Fibroblast of skin of abdomen (primary cell): ENCODE measurements around the gene ATAD2B.

Experiments
- DNase-seq: peaks from one replicate; pipeline ENCODE4 v3.0.0-alpha.2; 2013

The ATAD2B gene

DNA sequence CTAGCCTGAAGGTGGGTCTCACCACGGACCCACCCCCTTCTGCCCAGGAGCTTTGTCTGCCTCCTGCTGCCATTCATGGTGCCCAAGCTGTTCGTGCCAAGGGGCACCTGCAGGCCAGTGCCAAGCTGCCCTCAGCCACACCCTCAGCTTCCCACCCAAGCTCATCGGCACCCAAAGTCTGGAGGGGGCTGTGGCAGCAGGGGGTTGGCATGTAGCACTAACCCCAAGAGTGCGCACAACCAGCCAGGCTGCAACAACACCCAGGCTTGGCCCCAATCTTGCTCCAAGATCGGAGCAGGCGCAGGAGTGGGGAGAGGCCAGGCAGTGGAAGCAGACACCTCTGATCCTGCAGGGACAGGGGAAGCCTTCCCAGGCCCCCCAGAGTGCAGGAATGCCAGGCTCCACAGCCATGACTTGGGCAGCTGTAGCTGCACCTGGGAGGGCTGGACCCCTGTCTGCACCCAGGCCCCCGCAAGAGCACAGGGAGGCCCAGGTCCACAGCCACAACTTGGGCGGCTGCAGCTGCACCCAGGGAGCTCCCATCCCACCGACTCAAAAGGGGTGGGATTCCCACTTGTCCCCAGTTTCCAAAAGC, 89.9 kb downstream of the ATAD2B start:
- no peak for DNase-seq

DNA sequence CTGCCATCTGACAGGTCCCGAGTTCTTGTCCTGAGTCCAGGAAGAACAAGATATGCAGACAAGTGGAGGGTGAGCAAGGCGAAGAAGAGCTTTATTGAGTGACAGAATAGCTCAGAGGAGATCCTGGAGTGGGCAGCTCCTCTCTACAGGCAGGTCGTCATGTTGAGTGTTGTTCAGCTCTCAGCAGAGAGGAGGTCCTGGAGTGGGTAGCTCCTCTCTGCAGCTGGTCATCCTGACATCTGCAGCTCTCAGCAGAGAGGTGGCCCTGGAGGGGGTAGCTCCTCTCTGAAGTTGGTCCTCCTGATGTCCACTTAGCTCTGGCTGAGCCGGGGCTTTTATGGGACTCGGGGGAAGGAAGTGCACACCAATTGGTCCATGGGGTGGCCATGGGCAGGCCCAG, 90.4 kb downstream of the ATAD2B start:
- DNase-seq = no peak

DNA sequence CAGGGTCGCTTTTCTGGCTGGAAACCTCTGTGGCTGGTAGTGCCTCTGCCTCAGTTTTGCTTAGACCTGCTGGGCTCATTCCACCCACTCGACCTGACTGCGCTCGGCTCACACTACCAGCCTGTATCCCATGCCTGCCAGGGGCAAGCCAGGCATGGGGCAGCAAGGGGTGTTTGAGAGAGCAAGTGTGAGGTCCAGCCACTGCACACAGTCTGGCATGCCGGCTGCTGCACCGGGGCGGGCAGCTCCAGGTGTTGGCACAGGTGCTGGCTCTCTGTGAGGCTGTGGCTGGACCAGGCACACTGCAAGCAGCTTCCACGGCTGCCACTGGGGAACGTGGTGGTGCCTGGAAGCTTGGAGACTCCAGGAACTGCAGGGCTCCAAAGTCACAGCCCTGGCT, 90.9 kb downstream of the ATAD2B start:
- no peak for DNase-seq

DNA sequence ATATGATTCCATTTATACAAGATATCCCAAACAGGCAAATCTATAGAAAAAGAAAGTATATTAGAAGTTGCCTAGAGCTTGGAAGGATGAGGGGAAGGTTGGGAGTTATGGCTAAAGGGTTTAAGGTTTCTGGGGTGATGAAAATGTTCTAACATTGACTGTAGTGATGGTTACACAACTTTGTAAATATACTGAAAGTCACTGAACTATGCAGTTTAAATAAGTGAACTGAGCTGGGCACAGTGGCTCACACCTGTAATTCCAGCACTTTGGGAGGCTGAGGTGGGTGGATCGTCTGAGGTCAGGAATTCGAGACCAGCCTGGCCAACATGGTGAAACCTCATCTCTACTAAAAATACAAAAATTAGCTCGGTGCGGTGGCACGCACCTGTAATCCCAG, 91.5 kb downstream of the ATAD2B start:
- no peak for DNase-seq

DNA sequence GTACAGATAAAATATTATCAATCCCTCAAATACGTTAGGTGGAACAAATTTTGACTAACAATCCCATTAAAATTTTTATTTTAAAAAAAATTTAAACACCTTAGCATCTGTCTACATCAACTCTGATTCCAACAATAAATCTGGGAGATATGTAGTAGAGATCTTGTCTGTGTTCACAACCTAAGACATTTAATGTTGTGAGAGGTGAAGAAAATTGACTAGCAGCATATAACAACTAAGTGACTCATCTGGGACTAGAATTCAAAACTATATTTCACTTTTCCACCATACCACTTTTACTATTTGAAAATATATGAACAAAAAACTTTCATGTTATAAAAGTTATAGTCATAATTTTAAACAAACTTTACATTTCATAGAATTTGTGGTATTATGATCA, 97.9 kb downstream of the ATAD2B start:
- peak; percentile 5 for DNase-seq

DNA sequence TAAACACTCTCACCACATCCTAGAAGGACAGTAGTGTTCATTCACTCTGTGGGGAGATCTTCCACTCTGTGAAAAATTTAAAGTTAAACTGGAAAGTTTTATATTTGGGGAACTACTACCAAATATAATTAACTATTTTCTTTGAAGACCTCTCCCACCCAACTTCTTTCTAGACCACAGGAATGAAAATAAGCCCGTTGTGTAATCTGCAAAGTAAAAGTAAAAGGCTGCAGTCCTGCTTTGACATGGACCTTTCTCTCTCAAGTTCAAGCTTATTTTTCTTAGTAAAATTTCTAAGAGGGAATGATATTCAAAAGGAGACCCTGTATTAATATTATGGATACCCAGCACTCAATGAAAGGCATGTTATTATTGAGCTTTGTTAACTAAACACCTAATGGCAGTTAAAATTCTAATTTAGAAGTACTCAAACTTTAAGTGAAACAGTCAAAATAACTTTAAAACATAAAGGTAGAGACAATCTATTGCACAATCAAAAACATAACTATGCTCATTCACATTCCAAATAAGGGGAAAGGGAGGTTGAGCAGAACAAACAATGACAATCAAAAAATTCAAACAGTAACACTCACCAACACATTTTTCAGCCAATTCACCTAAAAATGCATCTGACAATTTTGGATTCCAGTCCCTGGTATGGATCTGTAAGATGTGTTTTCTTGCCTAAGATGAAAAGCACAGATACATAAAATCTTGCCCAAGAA, 98.5 kb downstream of the ATAD2B start:
- DNase-seq = peak; percentile 10

DNA sequence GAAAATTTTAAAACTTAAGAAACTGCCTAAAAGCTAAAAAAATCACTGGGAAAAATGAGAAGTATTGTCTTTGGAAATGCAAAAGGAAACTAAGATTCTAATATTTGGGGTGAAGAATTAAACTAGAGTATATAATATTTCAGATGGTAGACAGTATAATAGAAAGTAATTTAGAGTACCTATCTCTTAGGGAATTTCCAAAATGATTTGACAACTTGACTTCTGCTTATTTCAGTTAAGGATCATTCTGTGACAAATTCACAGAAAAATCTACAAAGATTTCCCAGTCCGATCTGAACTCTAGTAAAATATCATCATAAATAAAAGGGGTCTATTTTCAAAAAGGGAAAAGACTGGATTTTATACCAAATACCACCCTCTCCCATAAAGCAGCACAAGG, 99.6 kb downstream of the ATAD2B start:
- no peak for DNase-seq

DNA sequence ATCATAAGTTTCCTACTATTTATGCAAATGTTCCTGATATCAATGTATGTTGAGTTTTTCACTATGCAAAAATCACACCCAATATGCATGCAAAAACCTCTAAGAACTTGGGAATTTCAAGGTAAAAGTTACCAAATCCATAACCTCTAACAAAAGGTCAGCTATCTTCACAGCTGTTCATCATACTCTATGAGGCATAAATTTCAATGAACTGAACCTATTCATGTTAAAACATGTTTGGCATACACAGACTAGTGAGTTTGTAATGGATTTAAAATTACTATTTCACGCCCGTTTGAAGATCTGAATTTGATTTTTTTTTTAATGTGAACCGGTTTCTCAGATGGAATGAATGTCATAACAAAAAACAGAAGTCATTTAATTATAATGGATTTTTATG, 100.2 kb downstream of the ATAD2B start:
- DNase-seq = no peak

DNA sequence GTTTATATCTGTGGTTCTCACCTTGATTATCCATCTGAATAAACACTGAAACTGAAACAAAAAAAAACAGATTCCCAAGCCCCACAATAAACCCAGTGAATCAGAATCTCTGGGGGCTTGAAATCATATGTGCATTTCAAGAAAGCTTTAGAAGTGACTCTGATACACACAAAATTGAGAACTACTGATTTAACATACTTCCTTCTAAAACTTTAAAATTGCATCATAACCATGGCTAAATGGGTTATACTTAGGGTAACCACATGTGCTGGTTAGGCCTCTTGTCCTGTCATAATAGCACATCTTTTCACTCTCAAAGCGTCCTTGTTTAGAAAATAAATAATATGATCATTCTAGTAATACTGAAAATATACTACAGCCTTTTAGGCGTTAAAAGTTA, 100.9 kb downstream of the ATAD2B start:
- DNase-seq = peak; percentile 6

DNA sequence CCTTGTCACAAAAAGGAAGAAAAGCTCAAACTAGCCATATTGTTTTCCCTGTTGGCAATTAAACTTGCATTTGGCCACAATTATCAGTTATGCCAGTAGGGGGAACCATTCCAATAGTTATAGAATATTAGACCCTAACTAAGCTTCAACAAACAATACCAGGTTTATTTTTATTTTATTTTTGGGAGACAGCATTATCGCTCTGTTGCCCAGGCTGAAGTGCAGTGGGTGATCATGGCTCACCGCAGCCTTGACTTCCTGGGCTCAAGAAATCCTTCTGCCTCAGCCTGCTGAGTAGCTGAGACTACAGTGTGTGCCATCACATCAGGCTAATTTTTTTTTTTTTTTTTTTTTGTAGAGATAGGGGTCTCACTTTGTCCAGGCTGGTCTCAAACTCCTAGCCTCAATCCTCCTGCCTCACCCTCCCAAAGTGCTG, 102.1 kb downstream of the ATAD2B start:
- DNase-seq = peak; percentile 53

DNA sequence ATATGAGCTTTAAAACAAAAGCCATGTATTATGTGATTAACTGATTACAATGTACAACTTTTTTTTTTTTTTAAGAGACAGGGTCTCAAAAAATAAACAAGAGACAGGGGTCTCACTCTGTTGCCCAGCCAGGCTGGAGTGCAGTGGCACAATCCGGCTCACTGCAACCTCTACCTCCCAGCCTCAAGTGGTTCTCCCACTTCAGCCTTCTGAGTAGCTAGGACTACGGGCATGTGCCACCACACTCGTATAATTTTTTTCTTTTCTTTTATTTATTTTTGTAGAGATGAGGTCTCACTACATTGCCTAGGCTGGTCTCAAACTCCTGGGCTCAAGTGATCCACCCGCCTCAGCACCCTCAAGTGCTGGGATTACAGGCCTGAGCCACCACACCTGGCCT, 103.1 kb downstream of the ATAD2B start:
- no peak for DNase-seq

DNA sequence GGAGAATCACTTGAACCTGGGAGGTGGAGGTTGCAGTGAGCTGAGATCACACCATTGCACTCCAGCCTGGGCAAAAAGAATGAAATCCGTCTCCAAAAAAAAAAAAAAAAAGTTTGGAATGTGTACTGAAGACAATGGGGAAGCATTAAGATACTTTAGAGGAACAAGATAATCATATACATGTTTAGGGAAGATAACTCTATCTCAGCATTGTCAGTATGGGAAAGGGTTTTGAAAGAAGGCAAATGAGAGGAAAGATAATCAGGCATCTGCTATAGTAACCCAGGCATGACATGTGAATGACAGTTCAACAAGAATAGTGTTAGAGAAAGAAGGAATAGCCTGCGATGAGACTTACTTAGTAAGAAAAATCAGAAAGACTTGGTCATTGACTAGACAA, 112.0 kb downstream of the ATAD2B start:
- no peak for DNase-seq

DNA sequence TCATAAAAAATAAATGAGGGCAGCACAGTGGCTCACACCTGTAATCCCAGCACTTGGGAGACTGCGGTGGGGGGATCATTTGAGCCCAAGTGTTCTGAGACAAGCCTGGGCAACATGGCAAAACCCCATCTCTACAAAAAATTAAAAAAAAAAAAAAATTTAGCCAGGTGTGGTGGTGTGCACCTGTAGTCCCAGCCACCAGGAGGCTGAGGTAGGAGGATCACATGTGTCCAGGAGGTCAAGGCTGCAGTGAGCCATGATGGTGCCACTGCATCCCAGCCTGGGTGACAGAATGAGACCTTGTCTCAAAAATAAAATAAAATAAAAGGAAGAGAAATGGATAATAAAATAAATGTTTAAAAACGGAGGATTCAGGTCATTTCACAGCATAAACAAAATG, 113.5 kb downstream of the ATAD2B start:
- no peak for DNase-seq

DNA sequence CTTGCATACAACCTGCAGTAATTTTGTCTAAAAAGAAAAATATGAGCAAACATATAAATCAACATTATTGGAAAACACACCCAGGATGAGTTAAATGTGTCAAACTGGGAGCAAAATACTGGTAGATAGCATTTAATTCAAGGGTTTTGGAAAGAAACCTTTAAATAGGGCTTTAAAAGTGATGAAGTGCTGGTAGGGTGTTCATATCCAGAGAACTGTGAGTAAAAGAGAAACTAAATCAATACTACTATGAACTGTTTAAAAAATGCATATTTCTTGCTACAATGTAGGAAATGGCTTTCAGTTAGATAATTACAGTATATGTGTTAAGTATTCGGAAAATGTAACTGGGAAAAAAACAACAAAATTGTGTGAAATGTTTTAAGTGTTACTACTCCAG, 117.8 kb downstream of the ATAD2B start:
- DNase-seq = no peak

DNA sequence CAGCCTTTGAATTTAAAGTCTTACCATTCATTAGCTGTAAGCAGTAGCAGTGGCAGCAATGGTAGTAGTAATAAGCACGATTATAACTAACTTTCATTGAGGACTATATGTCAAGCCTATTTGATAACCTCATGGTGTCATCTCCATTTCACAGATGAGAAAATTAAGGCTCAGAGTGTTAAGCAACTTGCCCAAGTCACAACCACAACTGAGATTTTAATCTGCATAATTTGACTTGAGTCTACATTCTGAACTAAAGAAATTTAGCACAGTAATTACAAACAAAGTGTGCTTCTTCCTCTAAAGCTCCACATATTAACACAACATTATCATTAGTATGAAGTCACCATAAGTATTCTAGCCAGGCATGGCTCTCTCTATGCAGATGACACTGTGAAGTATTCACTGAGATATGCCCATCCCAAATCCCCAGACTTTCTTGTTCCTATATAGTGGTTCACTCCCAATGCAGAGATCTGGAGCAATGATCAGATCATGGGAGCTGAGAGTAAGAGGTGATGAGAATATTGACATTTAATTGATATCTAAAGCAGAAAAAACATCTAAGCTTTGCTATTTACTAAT, 120.2 kb downstream of the ATAD2B start:
- DNase-seq = no peak

DNA sequence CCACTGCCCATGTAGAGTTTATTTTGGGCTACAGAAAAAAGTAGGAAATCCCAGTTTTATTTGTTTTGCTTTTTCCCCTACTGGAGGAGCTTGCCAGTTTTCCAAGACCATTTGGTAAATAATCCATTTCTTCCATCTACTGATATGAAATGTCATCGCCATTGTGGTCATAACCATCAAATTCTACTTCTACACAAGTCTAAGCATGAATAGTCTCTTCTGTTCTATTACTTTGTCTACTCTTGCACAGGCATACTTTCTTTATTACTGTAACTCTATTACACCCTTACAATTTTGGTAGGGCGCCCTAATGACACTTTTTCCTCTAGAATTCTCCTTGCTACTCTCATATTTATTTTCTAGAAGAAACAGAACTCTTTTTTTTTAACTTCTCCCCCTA, 120.7 kb downstream of the ATAD2B start:
- no peak for DNase-seq

DNA sequence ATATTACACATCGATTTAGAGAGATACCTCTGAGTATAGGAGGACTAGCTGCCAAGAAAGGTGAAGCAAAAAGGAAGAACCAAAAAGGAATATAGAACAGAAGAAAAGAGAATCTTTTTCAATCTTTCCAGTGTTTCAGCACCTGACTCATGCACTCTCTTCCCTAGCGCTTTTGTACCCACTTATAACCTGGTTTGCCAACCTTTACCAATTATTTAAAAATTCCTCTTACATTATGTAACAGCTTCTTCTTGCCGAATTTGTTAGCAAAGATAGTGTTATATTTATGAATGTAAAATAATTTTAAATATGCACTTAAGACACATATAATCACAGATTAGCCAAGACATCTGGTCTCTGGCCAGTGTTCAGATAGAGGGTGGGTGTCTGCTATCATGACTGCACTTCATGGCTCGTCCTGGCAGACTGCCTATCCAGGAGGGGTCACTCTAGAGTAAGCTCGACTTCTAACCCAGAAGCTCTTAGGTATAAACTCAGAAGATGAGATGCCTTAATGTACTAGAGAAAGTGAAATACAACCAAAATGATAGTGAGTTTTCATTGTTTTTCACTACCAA, 122.9 kb downstream of the ATAD2B start:
- DNase-seq = peak; percentile 47

DNA sequence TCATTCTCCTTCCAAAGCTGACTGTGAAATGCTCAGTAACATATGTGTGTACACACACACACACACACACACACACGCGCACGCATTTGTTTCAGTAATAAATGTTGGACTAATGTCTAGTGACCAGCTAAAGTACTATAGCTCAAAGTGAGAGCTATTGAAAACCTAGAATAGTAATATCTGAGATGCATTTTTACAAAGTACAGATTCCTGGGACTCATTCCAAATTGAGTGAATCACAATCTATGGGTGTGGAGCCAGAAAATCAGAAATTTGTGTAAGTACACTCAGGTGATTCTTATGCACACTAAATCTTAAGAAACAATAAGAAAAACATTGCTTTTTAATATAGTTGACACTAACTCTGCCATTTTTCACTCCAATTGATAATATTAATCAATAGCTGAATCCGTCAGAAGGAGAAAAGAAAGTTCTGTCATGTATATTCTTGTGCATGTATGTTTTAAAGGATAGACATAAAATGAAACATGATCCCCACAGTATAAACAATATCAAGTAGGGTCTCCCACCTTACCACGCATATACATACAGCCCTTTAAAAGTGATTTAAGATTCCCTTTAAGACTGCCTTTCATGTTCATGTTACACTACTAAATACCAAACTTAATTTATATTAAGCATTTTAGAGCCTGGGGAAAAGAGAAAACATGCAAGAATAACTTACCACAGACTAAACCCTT, 123.5 kb downstream of the ATAD2B start:
- peak; percentile 71 for DNase-seq

DNA sequence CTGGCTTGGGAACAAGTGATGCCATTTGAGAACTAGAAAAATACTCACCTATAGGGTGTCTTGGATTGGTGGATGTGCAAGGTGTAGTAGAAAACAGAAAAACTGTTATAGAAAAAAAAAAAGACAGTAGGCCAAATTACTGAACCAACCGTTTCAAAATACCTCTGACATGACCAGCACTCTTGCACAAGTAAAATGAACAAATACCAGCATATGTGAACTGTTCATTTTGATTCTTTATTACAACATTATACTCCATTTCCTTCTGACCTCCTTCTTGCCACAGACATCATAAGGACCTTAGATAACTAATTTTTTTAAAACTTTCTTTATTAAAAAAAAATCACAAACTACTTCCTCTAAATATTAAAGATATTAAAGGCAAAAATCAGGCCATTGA, 125.5 kb downstream of the ATAD2B start:
- DNase-seq = peak; percentile 54

DNA sequence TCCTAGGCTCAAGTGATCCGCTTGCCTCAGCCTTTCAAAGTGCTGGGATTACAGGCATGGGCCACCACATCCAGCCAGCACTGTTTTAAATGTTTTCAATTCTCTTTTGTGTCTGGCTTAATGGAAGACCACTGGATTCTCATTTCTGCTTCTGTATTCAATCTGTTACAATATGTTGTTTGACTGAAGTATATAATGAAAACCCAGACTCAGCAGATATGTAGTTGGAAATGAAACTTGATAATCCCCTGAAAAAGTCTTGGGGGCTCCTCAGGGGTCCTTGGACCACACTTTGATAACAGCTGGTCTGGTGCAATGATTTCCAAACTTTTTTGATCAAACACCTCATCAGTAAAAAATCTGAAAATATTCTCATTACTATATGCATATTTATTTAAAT, 132.7 kb downstream of the ATAD2B start:
- DNase-seq = no peak

DNA sequence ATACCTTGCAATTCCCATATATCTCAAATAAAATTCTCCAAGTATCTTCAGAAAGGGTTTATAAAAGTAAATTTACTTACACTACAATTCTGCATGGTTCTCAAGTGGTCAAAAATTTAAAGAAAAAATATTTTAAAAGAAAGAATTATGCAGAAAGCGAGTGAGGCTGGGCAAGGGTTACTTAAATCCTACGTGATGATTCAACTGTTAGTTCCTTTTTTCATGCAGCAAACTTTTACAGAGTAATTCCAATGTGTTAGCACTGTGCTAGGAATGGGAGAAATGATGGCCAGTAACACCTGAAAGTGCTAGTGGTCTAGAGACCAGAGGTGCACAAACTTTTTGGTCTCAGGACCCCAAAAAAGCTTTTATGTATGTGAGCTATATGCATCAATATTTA, 133.4 kb downstream of the ATAD2B start:
- DNase-seq = no peak

DNA sequence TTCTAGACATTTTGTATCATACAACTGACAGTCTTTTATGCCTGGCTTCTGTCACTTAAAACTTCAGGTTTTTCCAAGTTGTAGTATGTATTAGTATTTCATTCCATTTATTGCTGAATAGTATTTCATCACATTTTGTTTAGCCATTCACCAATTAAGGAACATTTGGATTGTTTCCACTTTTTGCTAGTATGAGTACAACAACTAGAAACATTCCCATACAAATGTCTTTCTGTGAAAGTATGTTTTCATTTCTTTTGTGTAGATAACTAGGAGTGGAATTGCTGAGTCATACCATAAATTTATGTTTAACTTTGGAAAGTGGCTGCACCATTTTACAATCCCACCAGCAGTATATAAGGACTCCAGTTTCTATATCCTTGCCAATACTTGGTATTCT, 135.9 kb downstream of the ATAD2B start:
- DNase-seq = peak; percentile 82

DNA sequence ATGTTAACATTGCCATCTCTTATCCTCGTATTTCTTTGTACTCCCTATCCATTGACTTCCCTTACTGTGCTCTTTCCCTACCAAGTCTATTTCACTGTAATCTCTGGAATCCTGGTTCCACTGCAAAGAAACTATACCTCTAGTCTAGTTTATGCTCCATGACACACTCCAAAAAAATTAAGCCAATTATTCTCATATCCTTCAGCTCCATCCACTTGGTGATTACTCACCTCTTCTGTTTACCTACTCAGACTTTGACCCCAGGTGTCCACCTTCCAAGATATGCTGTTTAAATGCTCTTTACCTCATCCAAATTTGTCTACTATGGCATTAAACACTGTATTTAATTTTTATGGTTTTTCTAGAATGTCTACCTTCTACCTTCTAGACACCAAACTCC, 137.9 kb downstream of the ATAD2B start:
- no peak for DNase-seq
